Stimulated activated CD4-positive, alpha-beta T cell treated with anti-CD3 and anti-CD28 coated beads, Interleukin-2, amount 100 ng/mL, for 4 hours (primary cell): ENCODE results near the gene SFTPD.
"Not testable (repeated sequence)": the region's sequence is repeated elsewhere in the genome, so short reads cannot be mapped to it uniquely, and the experiment has no call there.

Experiments
- DNase-seq: peaks from one replicate; pipeline ENCODE4 v3.0.0-alpha.2; 2020; ENCODE audit warnings: low read depth

SFTPD gene

DNA sequence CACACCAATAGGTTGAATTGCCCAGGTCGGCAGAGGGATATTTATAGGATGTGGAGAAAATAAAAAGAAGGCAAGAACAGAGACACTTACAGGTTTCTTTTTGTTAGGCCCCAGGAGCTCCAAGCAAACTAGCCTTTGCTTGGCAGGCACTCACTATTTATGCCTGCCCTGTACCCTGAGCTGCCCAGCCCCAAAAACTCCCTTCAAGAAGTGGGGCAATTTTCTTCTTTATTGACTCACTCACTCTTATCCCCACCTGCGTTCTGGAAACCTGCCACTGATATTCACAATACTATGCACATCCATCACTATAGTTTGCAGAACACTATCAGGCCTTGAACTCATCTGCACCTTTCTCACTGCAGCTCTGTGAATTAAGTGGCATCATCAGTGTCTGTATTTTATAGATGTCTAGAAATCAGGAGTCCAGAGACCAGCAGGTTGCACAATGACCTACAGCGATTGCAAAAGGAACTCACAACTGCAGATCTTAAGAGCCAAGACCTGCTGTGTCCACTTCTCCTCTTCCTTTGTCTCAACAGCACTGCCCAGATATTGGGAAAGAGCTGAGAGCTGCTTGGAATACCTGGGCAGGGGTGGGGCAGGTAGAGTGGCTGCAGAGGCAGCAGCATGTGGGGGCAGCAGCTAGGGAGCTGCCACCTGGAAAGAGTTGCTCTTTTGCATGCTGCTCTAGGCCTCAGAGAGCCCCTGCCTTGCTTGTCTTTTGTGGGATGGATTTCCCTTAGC is at the start of gene SFTPD:
TSS of gene SFTPD (minus strand) at position 130 of the 747 bp plus-strand sequence. CDS start 2,446 bp downstream, outside the sequence.
- no peak for DNase-seq

DNA sequence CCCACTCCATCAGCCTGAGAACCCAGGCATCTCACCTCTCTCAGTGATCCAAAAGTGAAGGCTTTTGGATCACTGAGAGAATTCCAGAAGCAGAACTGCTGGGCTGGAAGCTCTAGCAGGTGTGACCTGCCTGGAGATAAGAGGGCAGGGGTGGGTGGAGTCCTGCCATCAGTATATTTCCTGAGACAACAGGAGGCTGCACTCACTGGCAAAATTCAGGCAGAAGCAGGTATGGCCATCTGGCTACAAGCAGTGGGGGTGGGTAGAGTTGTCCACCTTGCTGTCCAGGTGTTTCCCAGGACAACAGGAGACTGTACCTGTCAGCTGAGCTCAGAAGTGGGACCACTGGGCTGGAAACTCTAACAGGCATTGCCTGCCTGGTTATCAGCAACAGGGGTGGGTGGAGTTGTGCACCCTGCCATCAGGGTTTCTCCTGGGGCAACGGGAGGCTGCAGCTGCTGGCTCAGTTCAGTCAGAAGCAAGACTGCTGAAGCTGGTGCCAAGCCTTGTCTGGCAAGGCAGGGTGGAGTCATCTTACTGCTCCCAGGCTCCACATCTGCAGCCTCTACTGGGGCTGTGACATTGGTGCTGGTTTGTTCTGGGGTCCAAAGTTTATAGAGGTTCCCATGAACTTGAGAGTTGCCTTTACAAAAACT is 47.2 kb upstream of the SFTPD start:
- no peak for DNase-seq

DNA sequence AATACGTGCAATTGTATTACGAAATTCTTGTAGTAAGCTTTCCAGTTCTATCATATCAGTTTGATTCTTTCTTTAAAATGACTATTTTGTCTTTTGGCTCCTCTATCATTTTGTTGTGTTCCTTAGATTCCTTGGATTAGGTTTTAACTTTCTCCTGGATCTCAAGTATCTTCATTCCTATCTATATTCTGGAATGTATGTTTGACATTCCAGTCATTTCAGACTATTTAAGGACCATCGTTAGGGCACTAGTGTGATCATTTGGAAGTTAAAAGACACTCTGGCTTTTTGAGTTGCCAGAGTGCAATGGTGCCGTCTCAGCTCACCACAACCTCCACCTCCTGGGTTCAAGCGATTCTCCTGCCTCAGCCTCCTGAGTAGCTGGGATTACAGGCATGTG is 45.7 kb upstream of the SFTPD start:
- no peak for DNase-seq

DNA sequence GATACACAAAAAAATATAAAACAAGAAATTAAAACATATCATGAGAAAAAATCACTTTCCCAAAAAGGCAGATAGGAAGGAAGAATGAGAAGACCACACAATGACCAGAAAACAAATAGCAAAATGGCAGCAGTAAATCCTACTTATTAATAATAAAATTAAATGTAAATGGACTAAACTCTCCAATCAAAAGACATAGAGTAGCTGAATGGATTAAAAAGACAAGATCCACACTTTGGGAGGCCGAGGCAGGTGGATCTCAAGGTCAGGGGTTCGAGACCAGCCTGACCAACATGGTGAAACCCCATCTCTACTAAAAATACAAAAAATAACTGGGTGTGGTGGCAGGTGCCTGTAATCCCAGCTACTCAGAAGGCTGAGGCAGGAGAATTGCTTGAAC is 39.3 kb upstream of the SFTPD start:
- not testable (repeated sequence) for DNase-seq

DNA sequence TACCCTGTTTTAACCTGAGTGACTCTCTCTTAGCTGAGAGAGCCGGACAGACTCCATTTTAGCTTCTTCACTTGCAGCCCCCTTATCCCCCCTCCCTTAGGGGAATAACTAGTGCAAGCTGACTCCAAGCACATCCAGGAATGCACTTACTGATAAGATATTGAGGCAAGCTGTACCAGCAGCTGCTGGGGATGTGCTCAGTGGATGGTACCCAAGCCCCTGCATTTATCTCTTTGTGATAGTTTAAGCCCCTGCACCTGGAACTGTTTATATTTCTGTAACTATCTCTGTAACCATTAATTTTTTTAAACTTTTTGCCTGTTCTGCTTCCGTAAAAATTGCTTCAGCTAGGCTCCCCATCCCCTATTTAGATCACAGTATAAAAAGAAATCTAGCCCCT is 37.8 kb upstream of the SFTPD start:
- not testable (repeated sequence) for DNase-seq

DNA sequence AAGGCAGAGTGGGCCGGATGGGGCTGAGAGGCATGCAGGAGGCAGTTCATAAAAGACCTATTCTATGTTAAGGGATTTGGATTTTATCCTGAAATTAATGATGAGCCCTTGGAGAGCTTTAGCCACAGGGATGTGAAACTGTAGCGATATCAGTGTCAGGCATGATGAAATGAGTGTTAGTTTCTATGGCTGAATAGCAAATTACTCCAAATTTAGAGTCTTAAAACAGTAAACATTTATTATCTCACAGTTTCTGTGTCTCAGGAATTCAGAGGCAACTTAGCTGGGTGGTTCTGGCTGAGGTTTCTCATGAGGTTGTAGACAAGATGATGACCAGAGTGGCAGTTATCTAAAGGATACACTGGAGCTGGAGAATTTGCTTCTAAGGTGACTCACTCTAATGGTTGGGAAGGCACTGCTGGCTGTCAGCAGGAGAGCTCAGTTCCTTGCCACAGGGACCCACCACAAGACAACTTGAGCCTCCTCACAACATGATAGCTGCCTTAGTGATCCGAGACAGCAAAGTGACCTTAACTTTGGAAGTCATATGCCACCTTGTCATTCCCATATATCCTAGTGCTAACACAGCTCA is 36.7 kb upstream of the SFTPD start:
- DNase-seq, result no peak

DNA sequence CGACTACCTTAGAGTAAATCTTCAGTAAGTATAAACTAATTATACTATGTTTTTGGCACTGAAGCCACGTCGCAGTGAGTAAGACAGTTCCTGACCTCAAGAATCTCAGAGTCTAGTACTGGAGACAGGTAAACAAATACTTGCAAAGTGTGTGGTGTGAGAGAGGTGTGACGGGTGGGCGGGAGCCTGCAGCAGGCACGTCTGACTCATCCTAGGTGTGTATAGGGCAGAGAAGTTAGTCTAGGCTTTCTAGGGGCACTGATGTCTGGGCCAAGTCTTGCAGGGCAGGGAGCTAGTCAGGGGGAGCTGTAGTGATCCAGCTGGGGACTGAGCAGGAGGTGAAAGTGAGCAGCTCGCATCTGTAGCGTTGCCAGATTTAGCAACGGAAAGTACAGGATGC is 35.9 kb upstream of the SFTPD start:
- DNase-seq, result no peak

DNA sequence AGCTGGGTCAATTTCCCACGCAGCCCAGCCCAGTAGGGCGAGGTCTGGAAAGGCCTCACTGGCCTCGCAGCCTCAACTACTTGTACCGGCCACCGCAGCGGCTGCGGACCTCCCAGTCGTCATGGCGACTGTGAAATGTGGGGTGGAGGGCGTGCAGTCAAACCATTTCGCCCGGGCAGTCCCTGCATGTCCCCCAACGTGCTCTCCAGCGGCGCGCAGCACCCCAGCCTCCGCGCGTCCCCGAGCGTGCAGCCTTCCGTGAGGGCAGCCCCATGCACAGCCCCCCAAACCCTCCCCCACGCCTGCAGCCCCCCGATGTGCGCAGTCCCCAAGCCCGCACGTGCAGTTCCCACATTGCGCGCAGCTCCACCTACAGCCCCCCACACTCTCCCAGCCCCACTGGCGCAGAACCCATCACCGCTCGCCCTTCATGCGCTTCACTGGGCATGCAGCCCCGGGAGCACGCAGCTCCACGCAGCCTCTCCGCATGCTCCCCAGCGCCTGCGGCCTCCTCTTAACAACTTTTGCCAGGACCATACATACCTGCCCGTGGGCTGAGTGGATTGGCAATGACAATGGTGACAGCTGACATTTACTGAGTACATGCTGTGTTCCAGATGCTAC is 34.5 kb upstream of the SFTPD start:
- no peak for DNase-seq

DNA sequence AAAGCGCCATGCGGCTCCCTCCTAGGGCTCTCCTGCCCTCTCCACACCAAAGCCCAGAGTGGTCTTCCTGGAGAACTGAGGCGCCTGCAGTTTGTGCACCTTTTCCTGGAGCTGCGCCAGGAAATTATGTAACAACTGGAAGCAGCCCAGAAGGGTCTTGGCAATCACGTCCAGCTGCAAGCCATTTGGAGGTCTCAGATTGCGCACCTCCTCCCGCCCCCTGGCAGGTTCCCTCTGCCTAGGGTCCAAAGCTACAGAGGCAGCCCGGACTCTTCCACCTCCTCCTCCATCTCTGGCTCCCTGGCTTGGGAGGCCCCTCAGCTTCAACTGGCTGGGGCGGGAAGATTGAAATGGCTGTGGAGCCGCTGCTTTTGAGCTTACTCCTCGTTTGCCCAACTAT is 34.0 kb upstream of the SFTPD start:
- no peak for DNase-seq

DNA sequence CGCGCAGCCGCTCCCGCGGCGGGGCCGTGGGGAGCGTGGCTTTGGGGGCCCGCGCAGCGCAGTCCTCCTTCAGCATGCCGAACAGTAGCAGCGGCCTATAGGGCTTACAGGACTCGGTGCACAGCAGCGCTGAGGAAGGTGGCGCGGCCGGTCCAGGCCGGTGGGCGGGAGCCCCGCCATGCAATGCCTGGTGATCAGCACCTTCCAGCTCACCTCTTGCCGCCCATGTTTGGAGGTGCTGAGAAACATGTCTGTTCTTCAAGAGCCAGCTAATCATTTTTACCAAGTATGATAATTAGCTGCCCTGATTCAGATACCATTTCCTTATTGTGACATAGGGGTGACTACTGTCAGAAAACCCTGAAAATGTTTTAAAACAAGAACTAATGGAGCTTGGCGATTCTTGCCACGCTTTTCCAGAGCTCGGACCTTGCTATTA is 33.5 kb upstream of the SFTPD start:
- no peak for DNase-seq

DNA sequence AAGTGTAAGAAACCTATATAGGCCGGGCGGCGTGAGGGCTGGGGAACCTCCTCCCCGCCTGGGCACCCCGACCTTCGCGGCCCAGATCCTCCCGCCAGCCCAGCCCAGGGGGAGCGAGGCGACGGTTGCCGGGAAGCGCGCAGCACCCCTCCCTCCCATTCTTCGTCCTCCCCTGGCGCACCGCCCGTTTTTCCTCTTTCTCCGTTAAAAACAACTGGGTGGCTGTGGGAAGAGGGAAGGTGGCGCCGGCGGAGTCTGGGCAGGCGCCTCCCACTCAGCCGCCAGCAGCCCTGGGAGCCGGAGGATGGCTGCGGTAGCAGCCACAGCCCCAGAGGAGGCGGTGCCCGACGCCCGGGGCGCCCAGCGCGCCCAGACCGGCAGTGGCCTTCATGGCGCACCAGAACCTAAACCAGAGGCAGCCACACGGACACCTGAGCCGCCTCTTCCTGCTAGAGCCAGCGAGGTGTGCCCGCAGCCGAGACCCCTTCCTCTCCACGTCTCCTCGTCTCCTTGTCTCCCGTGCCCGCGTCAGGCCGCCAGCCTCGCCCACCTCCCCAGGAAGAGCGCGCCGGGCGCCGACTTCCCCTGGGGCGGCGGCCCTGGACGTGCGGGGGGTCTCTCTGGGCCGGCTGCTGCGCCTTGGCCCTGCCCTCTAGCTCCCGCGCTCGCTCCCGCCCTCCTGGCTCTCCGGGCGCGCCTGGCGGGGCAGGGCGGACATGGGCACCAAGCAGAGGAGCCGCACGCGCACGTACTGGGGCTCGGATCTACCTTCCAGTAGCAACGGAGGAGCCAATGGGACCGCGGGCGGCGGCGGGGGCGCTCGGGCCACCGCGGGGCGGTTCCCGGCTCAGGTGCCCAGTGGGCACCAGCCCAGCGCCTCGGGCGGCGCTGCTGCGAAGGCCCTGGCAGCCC is 32.8 kb upstream of the SFTPD start:
- no peak for DNase-seq

DNA sequence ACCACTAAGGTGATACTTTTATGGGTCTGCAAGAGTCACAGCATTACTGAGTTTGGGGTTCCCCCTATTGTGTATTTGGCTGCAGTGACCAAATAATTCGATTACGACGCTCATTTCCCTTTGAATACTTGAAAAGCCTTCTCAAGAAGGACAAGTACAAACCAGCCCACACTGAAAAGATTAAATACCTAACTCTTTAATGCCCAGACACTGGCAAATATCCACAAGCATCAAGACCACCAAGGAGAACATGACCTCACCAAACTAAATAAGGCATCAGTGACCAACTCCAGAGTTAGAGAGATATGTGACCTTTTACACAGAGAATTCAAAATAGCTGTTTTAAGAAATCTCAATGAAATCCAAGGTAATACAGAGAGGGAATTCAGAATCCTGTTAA is 31.8 kb upstream of the SFTPD start:
- no peak for DNase-seq

DNA sequence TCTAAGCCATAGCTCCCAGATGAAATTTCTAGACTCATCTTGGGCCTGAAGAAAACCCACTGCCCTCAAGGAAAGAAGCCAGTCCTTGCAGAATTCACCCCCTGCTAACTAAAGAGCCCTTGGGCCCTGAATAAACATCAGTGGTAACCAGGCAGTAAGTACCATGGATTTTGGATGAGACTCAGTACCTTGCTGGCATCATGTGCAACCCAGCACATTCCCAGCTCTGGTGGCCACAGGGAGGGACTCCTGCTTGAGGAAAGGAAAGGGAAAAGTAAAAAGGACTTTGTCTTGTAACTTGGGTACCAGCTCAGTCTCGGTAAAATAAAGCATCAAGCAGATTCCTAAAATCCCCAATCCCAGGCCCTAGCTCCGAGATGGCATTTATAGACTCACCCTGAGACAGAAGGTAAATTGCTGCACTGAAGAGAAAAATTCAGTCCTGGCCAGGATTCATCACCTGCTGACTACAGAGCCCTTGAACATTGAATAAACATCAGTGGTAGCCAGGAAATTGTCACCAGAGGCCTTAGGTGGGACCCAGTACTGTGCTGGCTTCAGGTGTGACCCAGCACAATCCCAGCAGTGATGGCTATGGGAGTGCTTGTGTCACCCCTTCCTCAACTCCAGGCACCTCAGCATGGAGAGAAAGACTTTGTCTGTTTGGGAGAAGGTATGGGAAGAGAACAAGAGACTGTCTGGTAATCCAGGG is 31.2 kb upstream of the SFTPD start:
- no peak for DNase-seq

DNA sequence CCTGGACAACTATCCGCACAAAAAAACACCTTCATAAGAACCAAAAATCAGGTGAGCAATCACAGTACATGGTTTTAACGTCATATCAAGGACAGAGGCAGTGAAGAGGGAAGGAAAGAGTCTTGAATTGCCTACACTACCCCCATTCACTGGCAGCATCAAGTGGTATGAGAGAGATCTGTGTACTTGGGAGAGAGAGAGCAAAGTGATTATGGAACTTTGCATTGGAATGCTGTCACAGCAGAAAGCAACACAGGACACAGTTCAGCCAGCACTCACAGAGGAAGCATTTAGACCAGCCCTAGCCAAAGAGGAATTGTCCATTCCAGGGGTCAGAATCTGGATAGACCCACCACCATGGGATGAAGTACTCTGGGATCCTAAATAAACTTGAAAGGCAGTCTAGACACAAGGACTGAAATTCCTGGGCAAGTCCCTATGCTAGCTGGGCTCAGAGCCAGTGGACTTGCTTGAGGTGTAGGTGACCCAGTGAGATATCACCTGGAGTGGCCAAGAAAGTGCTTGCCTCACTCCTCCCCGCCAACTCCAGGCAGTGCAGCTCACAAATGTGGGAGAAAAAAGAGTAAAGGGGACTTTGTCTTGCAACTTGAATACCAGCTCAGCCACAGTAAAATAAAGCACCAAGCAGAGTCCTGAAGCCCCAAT is 30.5 kb upstream of the SFTPD start:
- no peak for DNase-seq

DNA sequence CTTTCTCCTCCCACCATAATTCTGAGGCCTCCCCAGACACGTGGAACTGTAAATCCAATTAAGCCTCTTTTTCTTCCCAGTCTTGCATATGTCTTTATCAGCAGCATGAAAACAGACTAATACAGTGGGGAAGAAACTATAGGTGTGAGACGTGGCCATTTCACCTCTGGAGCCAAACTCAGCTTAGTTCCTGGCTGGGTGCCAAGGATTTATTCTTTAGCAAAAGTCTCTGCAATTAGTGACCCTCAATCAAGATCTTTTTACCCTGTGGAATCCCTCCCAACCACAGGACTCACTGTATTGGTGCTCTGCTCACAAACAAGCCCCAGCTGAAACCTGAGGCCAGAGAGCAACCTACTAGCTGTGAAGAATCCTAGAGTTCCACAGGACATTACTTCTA is 28.1 kb upstream of the SFTPD start:
- no peak for DNase-seq

DNA sequence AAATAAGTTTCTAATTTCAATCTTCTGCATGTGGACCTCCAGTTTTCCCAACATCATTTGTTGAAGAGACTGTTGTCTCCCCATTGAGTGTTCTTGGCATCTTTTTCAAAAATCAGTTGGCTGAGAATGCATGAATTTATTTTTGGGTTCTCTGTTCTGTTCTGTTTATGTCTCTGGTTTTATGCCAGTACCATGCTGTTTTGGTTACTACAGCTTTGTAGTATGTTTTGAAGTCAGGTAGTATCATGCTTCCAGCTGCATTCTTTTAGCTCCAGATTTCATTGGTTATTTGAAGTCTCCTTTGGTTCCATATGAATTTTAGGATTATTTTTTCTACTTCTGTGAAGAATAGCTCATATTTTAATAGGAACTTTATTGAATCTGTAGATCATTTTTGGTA is 21.2 kb upstream of the SFTPD start:
- no peak for DNase-seq

DNA sequence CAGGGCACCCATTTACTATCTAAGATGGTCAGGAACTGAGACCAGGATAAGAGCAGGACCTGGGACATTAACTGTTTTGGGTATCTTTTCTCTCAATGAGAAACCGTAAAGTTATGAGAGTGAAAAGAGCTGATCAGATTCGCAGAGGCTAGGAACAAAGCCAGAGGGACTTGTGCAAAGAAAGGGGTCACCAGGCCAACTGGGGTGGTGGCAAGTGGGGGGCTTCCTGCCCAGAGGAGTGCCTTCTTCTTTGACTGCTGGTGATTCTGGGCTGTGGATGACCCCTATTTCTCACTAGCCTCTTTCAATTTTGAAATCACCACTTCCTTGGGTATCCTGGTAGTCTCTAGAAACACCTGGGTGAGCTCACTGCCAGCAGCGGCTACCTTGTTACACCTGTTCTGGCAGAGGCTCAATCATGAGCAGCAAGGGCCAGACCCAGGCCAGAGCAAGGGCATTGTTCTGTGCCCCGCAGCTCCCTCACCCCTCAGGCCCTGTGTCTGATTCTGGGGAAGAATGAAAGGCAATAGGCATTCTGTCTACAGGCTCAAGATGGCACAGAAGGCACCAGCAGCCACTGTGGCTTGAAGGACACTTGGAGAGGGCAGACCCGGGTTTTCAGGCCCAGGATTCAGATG is 999 bp downstream of the SFTPD start:
- no peak for DNase-seq

DNA sequence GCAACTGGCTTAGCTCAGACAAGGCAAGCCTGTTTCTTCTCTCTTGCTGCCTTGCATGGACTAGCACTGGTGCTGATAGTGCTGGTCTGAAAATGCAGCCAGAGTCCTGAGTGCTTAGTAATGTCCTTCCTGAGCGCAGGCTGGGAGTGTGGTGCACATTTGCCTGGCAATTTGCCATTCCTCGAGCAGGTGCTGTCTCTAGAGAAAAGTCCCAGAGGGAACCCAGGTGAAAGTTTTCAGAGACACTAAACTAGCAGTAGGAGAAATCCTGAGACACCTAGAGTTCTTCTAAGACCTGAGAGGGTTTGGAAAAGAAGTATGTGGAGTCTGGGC is 1.9 kb downstream of the SFTPD start:
- DNase-seq, result no peak

DNA sequence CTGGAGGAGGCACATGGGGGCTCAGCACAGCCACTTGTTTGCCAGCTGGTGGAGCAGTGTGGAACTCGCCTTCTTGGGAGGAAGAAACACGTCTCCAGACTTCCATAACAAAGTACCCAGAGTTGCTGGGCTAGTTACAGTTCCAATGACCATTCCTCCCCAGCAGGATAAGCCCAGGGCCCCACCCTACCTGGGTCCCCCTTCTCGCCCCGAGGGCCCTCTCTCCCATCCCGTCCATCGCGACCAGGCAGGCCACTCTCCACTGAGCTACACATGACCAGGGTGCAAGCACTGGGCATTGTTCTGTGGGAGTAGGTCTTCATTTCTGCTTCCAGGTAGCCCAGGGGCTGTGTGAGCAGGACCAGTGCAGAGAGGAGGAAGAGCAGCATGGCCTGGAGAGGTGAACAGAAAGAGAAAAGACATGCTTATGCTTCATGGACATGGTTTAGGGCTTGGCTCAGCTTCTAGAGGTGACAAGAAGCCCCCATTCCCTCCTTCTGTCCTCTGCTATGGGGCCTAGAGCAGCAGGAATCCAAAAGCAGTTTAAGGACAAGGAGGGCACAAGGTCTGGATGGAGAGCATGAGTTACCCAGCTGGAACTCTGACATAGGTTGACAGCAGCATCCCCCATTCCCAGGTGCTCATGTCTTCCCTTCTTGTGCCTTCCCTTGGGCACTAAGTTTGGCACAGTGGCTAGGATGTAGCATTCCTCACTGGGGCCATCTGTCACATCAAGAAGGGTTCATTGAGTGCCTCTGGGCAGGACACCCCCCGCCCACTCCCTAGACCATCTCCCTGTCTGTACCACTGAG is 2.4 kb downstream of the SFTPD start:
- DNase-seq, result no peak
